Activated CD4-positive, alpha-beta memory T cell treated with anti-CD3 and anti-CD28 coated beads, Interleukin-2, amount 10 ng/mL, durations not matched to agents 7 days and 5 days (primary cell): ENCODE data around the gene SVBP. TPM values are rescaled to one million over a fixed set of nuclear protein-coding genes. Genes with fewer than 3 reads are reported as not detected.

Experiments used
- CTCF ChIA-PET: fragments of 350-600 bp; sonication (Branson Sonifier 250); formaldehyde crosslinking; loops from one replicate; lab custom pipeline; 2021; ENCODE audit warnings: antibody characterized with exemption, inconsistent platforms; lab: Charles Lee
- POLR2A ChIA-PET: fragments of 350-600 bp; sonication (Branson Sonifier 250); formaldehyde crosslinking; loops from one replicate; lab custom pipeline; 2021; ENCODE audit warnings: antibody characterized with exemption; lab: Charles Lee
- DNase-seq: peaks from one replicate; pipeline ENCODE4 v3.0.0-alpha.2; 2020
- H3K27ac Mint-ChIP-seq: one replicate; pipeline ENCODE4 v1.8.0; 2021; ENCODE audit warnings: mild to moderate bottlenecking, mixed read lengths
- H3K27me3 Mint-ChIP-seq: one replicate; pipeline ENCODE4 v1.8.0; 2021; ENCODE audit warnings: mixed read lengths
- H3K36me3 Mint-ChIP-seq: one replicate; pipeline ENCODE4 v1.8.0; 2021; ENCODE audit warnings: low read depth, mixed read lengths
- H3K4me1 Mint-ChIP-seq: one replicate; pipeline ENCODE4 v1.8.0; 2021; ENCODE audit warnings: mixed read lengths
- H3K4me3 Mint-ChIP-seq: one replicate; pipeline ENCODE4 v1.8.0; 2021; ENCODE audit warnings: mild to moderate bottlenecking, mixed read lengths
- H3K9me3 Mint-ChIP-seq: one replicate; pipeline ENCODE4 v1.8.0; 2021; ENCODE audit warnings: mixed read lengths
- total RNA-seq, 2 experiments: library from RNA; stranded (reverse); gene quantifications; one replicate each; pipeline ENCODE4 v1.2.3, GENCODE V29; 2021

SVBP gene
- total RNA-seq, 2 experiments from 2014 or later = 17.4 to 19.2 TPM

GRCh38 chr1:42848823-42849537, 31.8 kb upstream of the SVBP start:
- H3K4me1 Mint-ChIP-seq = peaks cover 33% of the 10 kb centered on the region
- H3K9me3 Mint-ChIP-seq = peaks cover 4% of the 10 kb centered on the region
- no peaks in the 10 kb centered on the region for H3K27me3 Mint-ChIP-seq
- no peak for DNase-seq
- no peak overlapping the region for H3K27ac Mint-ChIP-seq
- peaks cover 37% of the 10 kb centered on the region for H3K36me3 Mint-ChIP-seq
- ChIA-PET CTCF (no interaction called here), POLR2A (interaction anchor here (1.3 to 3.8 kb wide), 2 partner anchors 32 to 33 kb away, joined by 4 to 32 read pairs; partner anchors contain the start of genes ERMAP and SVBP)
- no peak overlapping the region for H3K4me3 Mint-ChIP-seq

- peak overlapping the region; percentile 87 for H3K4me3 Mint-ChIP-seq
- ChIA-PET POLR2A (interaction anchor here (0.6 to 3.8 kb wide), 8 partner anchors 10 to 512 kb away, joined by 3 to 32 read pairs (median 8); partner anchors contain the start of genes C1orf50, ERMAP, P3H1 and SVBP), CTCF (interaction anchor here (1.1 to 2.4 kb wide), 5 partner anchors 26 to 225 kb away, joined by 3 to 10 read pairs (median 7); partner anchors contain the start of gene YBX1)
- DNase-seq = peak; percentile 39
- H3K36me3 Mint-ChIP-seq = peaks cover 37% of the 10 kb centered on the region
- H3K4me1 Mint-ChIP-seq = peaks cover 33% of the 10 kb centered on the region
- H3K27ac Mint-ChIP-seq = peak overlapping the region; percentile 79
- peaks cover 4% of the 10 kb centered on the region for H3K9me3 Mint-ChIP-seq
- H3K27me3 Mint-ChIP-seq = no peaks in the 10 kb centered on the region
Measured at GRCh38 chr1:42847721-42848460, 30.7 kb upstream of the SVBP start.

- CTCF ChIA-PET = interaction anchor here (1.1 to 2.4 kb wide), 13 partner anchors 9 to 226 kb away, joined by 3 to 29 read pairs (median 7); partner anchors contain the start of genes C1orf50, P3H1 and YBX1
- no peak for DNase-seq
- peak overlapping the region; percentile 79 for H3K27ac Mint-ChIP-seq
Measured at GRCh38 chr1:42847111-42847595, 30.0 kb upstream of the SVBP start.

GRCh38 chr1:42846257-42847110, 29.3 kb upstream of the SVBP start, which contains the start of gene ZNF691:
Gene ZNF691, plus strand, starts transcription at chr1:42846613. Its CDS starts 3,046 bp downstream, at chr1:42849659.
- H3K4me3 Mint-ChIP-seq = peak within 1 kb of the TSS; percentile 87
- ChIA-PET POLR2A (interaction anchor here (0.7 to 3.8 kb wide), 19 partner anchors 8 to 543 kb away, joined by 3 to 32 read pairs (median 5); partner anchors contain the start of genes C1orf50, ELOVL1, ERMAP and MED8), CTCF (interaction anchor here (0.5 to 2.4 kb wide), 28 partner anchors 8 to 509 kb away, joined by 3 to 29 read pairs (median 4); partner anchors contain the start of genes C1orf50, ERMAP, P3H1 and SVBP)
- H3K36me3 Mint-ChIP-seq = peaks cover 27% of the 10 kb centered on the region
- peak; percentile 91 for DNase-seq
- peaks cover 33% of the 10 kb centered on the region for H3K4me1 Mint-ChIP-seq
- peak within 1 kb of the TSS; percentile 79 for H3K27ac Mint-ChIP-seq
- H3K9me3 Mint-ChIP-seq = peaks cover 4% of the 10 kb centered on the region
- H3K27me3 Mint-ChIP-seq = no peaks in the 10 kb centered on the region

More at GRCh38 chr1:42847111-42847595, 30.0 kb upstream of the SVBP start:
- POLR2A ChIA-PET = interaction anchor here (0.6 to 3.8 kb wide), 13 partner anchors 9 to 521 kb away, joined by 3 to 32 read pairs (median 5); partner anchors contain the start of genes C1orf50, ELOVL1, ERMAP and P3H1
- peaks cover 4% of the 10 kb centered on the region for H3K9me3 Mint-ChIP-seq
- peaks cover 33% of the 10 kb centered on the region for H3K4me1 Mint-ChIP-seq
- H3K4me3 Mint-ChIP-seq = peak overlapping the region; percentile 87
- peaks cover 32% of the 10 kb centered on the region for H3K36me3 Mint-ChIP-seq
- H3K27me3 Mint-ChIP-seq = no peaks in the 10 kb centered on the region

- peak overlapping the region; percentile 79 for H3K27ac Mint-ChIP-seq
- no peak for DNase-seq
- ChIA-PET CTCF (interaction anchor here (0.5 to 2.4 kb wide), 29 partner anchors 8 to 508 kb away, joined by 3 to 29 read pairs (median 4); partner anchors contain the start of genes C1orf50, ERMAP, P3H1 and SVBP), POLR2A (interaction anchor here (0.6 to 3.8 kb wide), 17 partner anchors 13 to 543 kb away, joined by 3 to 32 read pairs (median 5); partner anchors contain the start of genes C1orf50, ELOVL1, ERMAP and MED8)
- H3K27me3 Mint-ChIP-seq = no peaks in the 10 kb centered on the region
- H3K36me3 Mint-ChIP-seq = peaks cover 21% of the 10 kb centered on the region
- peaks cover 2% of the 10 kb centered on the region for H3K9me3 Mint-ChIP-seq
- H3K4me1 Mint-ChIP-seq = peaks cover 33% of the 10 kb centered on the region
- H3K4me3 Mint-ChIP-seq = peak overlapping the region; percentile 87
Measured at GRCh38 chr1:42845866-42846256, 28.7 kb upstream of the SVBP start.

- POLR2A ChIA-PET = interaction anchor here (0.6 to 3.8 kb wide), 4 partner anchors 28 to 162 kb away, joined by 3 to 32 read pairs (median 24); partner anchors contain the start of genes C1orf50, ERMAP, P3H1 and SVBP
- H3K4me1 Mint-ChIP-seq = peaks cover 33% of the 10 kb centered on the region
- no peak overlapping the region for H3K27ac Mint-ChIP-seq
- peaks cover 14% of the 10 kb centered on the region for H3K36me3 Mint-ChIP-seq
- DNase-seq = no peak
- H3K27me3 Mint-ChIP-seq = no peaks in the 10 kb centered on the region
- H3K9me3 Mint-ChIP-seq = no peaks in the 10 kb centered on the region
- H3K4me3 Mint-ChIP-seq = no peak overlapping the region
- CTCF ChIA-PET = interaction anchor here (1.0 to 2.4 kb wide), 4 partner anchors 68 to 382 kb away, joined by 3 to 29 read pairs (median 12); partner anchors contain the start of genes C1orf50 and P3H1
Measured at GRCh38 chr1:42845193-42845592, 28.0 kb upstream of the SVBP start.

- no peak for DNase-seq
- ChIA-PET CTCF (interaction anchor here (1.0 kb wide), 1 partner anchor 382 kb away, joined by 3 read pairs; no protein-coding TSS in a partner anchor), POLR2A (interaction anchor here (0.9 kb wide), 1 partner anchor 77 kb away, joined by 3 read pairs; no protein-coding TSS in a partner anchor)
- H3K9me3 Mint-ChIP-seq = no peaks in the 10 kb centered on the region
- no peaks in the 10 kb centered on the region for H3K27me3 Mint-ChIP-seq
- peaks cover 9% of the 10 kb centered on the region for H3K36me3 Mint-ChIP-seq
- no peak overlapping the region for H3K27ac Mint-ChIP-seq
- H3K4me1 Mint-ChIP-seq = peaks cover 30% of the 10 kb centered on the region
- H3K4me3 Mint-ChIP-seq = no peak overlapping the region
Measured at GRCh38 chr1:42844592-42845140, 27.5 kb upstream of the SVBP start.

GRCh38 chr1:42841440-42842147, 24.4 kb upstream of the SVBP start:
- Mint-ChIP-seq H3K27me3 (no peaks in the 10 kb centered on the region), H3K27ac (no peak overlapping the region), H3K9me3 (no peaks in the 10 kb centered on the region), H3K4me1 (peaks cover 6% of the 10 kb centered on the region), H3K4me3 (no peak overlapping the region), H3K36me3 (no peaks in the 10 kb centered on the region)
- no peak for DNase-seq
- POLR2A ChIA-PET = interaction anchor here (1.0 kb wide), 1 partner anchor 25 kb away, joined by 3 read pairs; the partner anchor contains the start of gene ERMAP
- CTCF ChIA-PET = no interaction called here

GRCh38 chr1:42841010-42841409, 23.8 kb upstream of the SVBP start:
- Mint-ChIP-seq H3K4me1 (peaks cover 3% of the 10 kb centered on the region), H3K4me3 (no peak overlapping the region), H3K27ac (no peak overlapping the region), H3K36me3 (no peaks in the 10 kb centered on the region), H3K27me3 (no peaks in the 10 kb centered on the region), H3K9me3 (no peaks in the 10 kb centered on the region)
- ChIA-PET CTCF (no interaction called here), POLR2A (interaction anchor here (1.0 kb wide), 1 partner anchor 25 kb away, joined by 3 read pairs; the partner anchor contains the start of gene ERMAP)
- DNase-seq = no peak

GRCh38 chr1:42838482-42839190, 21.4 kb upstream of the SVBP start:
- CTCF ChIA-PET = interaction anchor here (1.0 kb wide), 1 partner anchor 8 kb away, joined by 4 read pairs; the partner anchor contains the start of gene ZNF691
- H3K36me3 Mint-ChIP-seq = no peaks in the 10 kb centered on the region
- DNase-seq = no peak
- H3K27me3 Mint-ChIP-seq = no peaks in the 10 kb centered on the region
- no peaks in the 10 kb centered on the region for H3K4me1 Mint-ChIP-seq
- H3K4me3 Mint-ChIP-seq = no peak overlapping the region
- POLR2A ChIA-PET = interaction anchor here (1.1 to 2.1 kb wide), 3 partner anchors 8 to 18 kb away, joined by 3 to 8 read pairs (median 4); partner anchors contain the start of gene ZNF691
- H3K9me3 Mint-ChIP-seq = no peaks in the 10 kb centered on the region
- H3K27ac Mint-ChIP-seq = no peak overlapping the region
